Measurements from ENCODE around the gene NOTCH2. TPM values are rescaled to one million over a fixed set of nuclear protein-coding genes. Genes with fewer than 3 reads are reported as not detected.

NOTCH2 gene
- total RNA-seq, 1 donor = 330 TPM

- H3K9me3 ChIP-seq (ENCODE audit: low read depth, low read length) = no peaks in the 10 kb centered on the region
- no peaks in the 10 kb centered on the region for H4K20me1 ChIP-seq (ENCODE audit: insufficient read depth, low read length)
- no peaks in the 10 kb centered on the region for H3K27me3 ChIP-seq (ENCODE audit: insufficient read depth, low read length)
- no peaks in the 10 kb centered on the region for H3K36me3 ChIP-seq (ENCODE audit: insufficient read depth, low read length)
- no peak overlapping the region for H3K4me3 ChIP-seq (ENCODE audit: insufficient read depth, low read length)
- H3K27ac ChIP-seq (ENCODE audit: low read depth, low read length) = no peak overlapping the region
- peaks cover 34% of the 10 kb centered on the region for H3K4me1 ChIP-seq (ENCODE audit: insufficient read depth, low read length)
- DNase-seq (ENCODE audit: insufficient read length, low spot score, missing footprints) = no peak
- H3K79me2 ChIP-seq (ENCODE audit: insufficient read depth, low read length) = no peaks in the 10 kb centered on the region
- no peak overlapping the region for H2AFZ ChIP-seq (ENCODE audit: low read length)
- no peak for TF ChIP-seq CTCF (IDR thresholded peaks at IDR 0.05; ENCODE audit: extremely low read depth, low read depth, low read length)
- no peak overlapping the region for H3K4me2 ChIP-seq (ENCODE audit: insufficient read depth, low read length)
Observed at GRCh38 chr1:119869995-119870394, 199.5 kb downstream of the NOTCH2 start.

- Histone ChIP-seq H3K4me1 (ENCODE audit: insufficient read depth, low read length) (peaks cover 22% of the 10 kb centered on the region), H3K27me3 (ENCODE audit: insufficient read depth, low read length) (no peaks in the 10 kb centered on the region), H3K36me3 (ENCODE audit: insufficient read depth, low read length) (no peaks in the 10 kb centered on the region), H4K20me1 (ENCODE audit: insufficient read depth, low read length) (no peaks in the 10 kb centered on the region), H2AFZ (ENCODE audit: low read length) (no peak overlapping the region), H3K4me2 (ENCODE audit: insufficient read depth, low read length) (no peak overlapping the region), H3K27ac (ENCODE audit: low read depth, low read length) (no peak overlapping the region), H3K4me3 (ENCODE audit: insufficient read depth, low read length) (no peak overlapping the region), H3K9me3 (ENCODE audit: low read depth, low read length) (no peaks in the 10 kb centered on the region), H3K79me2 (ENCODE audit: insufficient read depth, low read length) (no peaks in the 10 kb centered on the region)
- DNase-seq (ENCODE audit: insufficient read length, low spot score, missing footprints) = no peak
- no peak for TF ChIP-seq CTCF (IDR thresholded peaks at IDR 0.05; ENCODE audit: extremely low read depth, low read depth, low read length)
Observed at GRCh38 chr1:119868176-119868575, 201.3 kb downstream of the NOTCH2 start.

DNA sequence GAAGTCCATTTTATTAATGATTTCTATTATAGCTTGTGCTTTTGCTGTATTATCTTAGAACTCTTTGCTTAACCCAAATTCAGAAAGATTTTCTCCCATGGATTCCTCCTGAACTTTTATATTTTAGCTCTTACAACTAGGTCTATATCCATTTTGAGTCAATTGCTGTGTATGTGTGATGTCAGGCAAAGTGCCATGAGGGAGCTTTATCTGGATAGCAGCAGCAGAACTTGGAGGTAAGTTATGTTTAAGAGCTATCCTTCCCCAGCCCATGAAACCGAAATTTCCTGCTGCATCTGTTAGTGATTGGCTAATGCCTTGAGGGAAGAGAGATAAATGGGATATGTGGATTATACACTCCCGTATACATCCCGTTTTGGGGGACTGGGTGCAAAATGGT is 203.0 kb downstream of the NOTCH2 start:
- DNase-seq (ENCODE audit: insufficient read length, low spot score, missing footprints) = no peak
- Histone ChIP-seq H3K4me1 (ENCODE audit: insufficient read depth, low read length) (peaks cover 5% of the 10 kb centered on the region), H3K79me2 (ENCODE audit: insufficient read depth, low read length) (no peaks in the 10 kb centered on the region), H3K9me3 (ENCODE audit: low read depth, low read length) (no peaks in the 10 kb centered on the region), H3K36me3 (ENCODE audit: insufficient read depth, low read length) (no peaks in the 10 kb centered on the region), H2AFZ (ENCODE audit: low read length) (no peak overlapping the region), H3K4me3 (ENCODE audit: insufficient read depth, low read length) (no peak overlapping the region), H3K4me2 (ENCODE audit: insufficient read depth, low read length) (no peak overlapping the region), H4K20me1 (ENCODE audit: insufficient read depth, low read length) (no peaks in the 10 kb centered on the region), H3K27me3 (ENCODE audit: insufficient read depth, low read length) (no peaks in the 10 kb centered on the region), H3K27ac (ENCODE audit: low read depth, low read length) (no peak overlapping the region)
- TF ChIP-seq CTCF (IDR thresholded peaks at IDR 0.05; ENCODE audit: extremely low read depth, low read depth, low read length) = no peak

- H3K4me3 ChIP-seq (ENCODE audit: insufficient read depth, low read length) = no peak overlapping the region
- H3K27me3 ChIP-seq (ENCODE audit: insufficient read depth, low read length) = no peaks in the 10 kb centered on the region
- no peaks in the 10 kb centered on the region for H3K4me1 ChIP-seq (ENCODE audit: insufficient read depth, low read length)
- H3K36me3 ChIP-seq (ENCODE audit: insufficient read depth, low read length) = no peaks in the 10 kb centered on the region
- no peak for DNase-seq (ENCODE audit: insufficient read length, low spot score, missing footprints)
- H3K9me3 ChIP-seq (ENCODE audit: low read depth, low read length) = no peaks in the 10 kb centered on the region
- no peaks in the 10 kb centered on the region for H4K20me1 ChIP-seq (ENCODE audit: insufficient read depth, low read length)
- no peak overlapping the region for H2AFZ ChIP-seq (ENCODE audit: low read length)
- H3K79me2 ChIP-seq (ENCODE audit: insufficient read depth, low read length) = no peaks in the 10 kb centered on the region
- H3K4me2 ChIP-seq (ENCODE audit: insufficient read depth, low read length) = no peak overlapping the region
- TF ChIP-seq CTCF (IDR thresholded peaks at IDR 0.05; ENCODE audit: extremely low read depth, low read depth, low read length) = no peak
- H3K27ac ChIP-seq (ENCODE audit: low read depth, low read length) = no peak overlapping the region
Observed at GRCh38 chr1:119865627-119866026, 203.8 kb downstream of the NOTCH2 start.

Data from osteoblast (primary cell).